Gastrocnemius medialis (tissue), 4 donors: ENCODE data around the gene CD276.

ENCODE experiments used
- POLR2A ChIP-seq, 2 donors: fragments of 450-650 bp; IDR thresholded peaks; one replicate each; pipeline ENCODE4 v1.6.1; 2017; ENCODE audit warnings: antibody characterized with exemption in 2 of 2, mild to moderate bottlenecking in 2 of 2, moderate library complexity in 2 of 2
- TF ChIP-seq, protein P1 (sequence below), 5 experiments: fragments of 450-650 bp in 3 of 5; fragments of 200-600 bp in 2 of 5; sonication (generic) in 2 of 5; IDR thresholded peaks in 4 of 5; conservative IDR thresholded peaks in 1 of 5; 1 replicate in 4 of 5; 2 replicates in 1 of 5; pipeline ENCODE4 v1.5.1; 2016 to 2019; ENCODE audit warnings: antibody characterized with exemption in 5 of 5, mild to moderate bottlenecking in 3 of 5, moderate library complexity in 3 of 5

DNA sequence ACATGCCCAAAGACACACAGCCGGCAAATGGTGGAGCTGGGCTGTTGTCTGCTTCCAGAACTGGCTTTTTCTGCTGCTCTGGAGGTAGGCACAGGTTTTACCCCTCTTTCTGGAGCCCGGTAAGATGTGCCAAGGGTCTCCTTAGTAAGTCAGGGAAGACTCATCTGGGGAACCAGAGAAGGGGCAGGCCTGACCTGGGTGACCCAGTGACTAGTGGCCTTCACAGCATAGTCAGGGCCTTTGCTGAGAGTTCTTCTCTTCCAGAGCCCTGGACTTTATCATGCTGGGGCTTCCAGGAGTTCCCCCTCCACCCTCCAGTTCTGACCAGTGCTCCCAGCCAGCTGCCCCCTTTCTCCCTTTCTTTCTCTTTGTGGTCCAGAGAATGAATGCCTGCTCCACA lies 3.2 kb downstream of the CD276 start:
- TF ChIP-seq, protein P1, sequence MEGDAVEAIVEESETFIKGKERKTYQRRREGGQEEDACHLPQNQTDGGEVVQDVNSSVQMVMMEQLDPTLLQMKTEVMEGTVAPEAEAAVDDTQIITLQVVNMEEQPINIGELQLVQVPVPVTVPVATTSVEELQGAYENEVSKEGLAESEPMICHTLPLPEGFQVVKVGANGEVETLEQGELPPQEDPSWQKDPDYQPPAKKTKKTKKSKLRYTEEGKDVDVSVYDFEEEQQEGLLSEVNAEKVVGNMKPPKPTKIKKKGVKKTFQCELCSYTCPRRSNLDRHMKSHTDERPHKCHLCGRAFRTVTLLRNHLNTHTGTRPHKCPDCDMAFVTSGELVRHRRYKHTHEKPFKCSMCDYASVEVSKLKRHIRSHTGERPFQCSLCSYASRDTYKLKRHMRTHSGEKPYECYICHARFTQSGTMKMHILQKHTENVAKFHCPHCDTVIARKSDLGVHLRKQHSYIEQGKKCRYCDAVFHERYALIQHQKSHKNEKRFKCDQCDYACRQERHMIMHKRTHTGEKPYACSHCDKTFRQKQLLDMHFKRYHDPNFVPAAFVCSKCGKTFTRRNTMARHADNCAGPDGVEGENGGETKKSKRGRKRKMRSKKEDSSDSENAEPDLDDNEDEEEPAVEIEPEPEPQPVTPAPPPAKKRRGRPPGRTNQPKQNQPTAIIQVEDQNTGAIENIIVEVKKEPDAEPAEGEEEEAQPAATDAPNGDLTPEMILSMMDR (IDR thresholded peaks at IDR 0.05 in 4 of 5, conservative IDR thresholded peaks at IDR 0.05 in 1 of 5) = no peak
- no peak for TF ChIP-seq POLR2A (IDR thresholded peaks at IDR 0.05)
